MCF 10A (cell line): Measurements from ENCODE around the gene ZFYVE21. TPM values are rescaled to one million over a fixed set of nuclear protein-coding genes. Genes with fewer than 3 reads are reported as not detected.

ENCODE experiments used
- BruUV-seq: library from RNA; stranded (reverse); fragments of 400-500 nt; replicated peaks from 2 replicates; lab custom pipeline; 2021; lab: Mats Ljungman, UMichigan
- CTCF ChIA-PET: fragments of 300-600 bp; sonication (Branson Sonifier 250); formaldehyde crosslinking; extraction: SDS; loops from one replicate; lab custom pipeline; 2021; ENCODE audit warnings: antibody characterized with exemption, inconsistent platforms; lab: Yijun Ruan, JAX
- POLR2A ChIA-PET: fragments of 300-600, 350-650 bp; sonication (Branson Sonifier 250); formaldehyde crosslinking; extraction: SDS; loops from one replicate; lab custom pipeline; 2020; ENCODE audit warnings: antibody characterized with exemption, inconsistent platforms; lab: Yijun Ruan, JAX
- DNase-seq: peaks from one replicate; pipeline ENCODE4 v3.0.0-alpha.2; 2018; ENCODE audit not compliant: unreplicated experiment
- H3K27ac Mint-ChIP-seq: one replicate; pipeline ENCODE4 v1.8.0; 2022; ENCODE audit warnings: mild to moderate bottlenecking, low read depth, mixed read lengths; ENCODE audit not compliant: unreplicated experiment
- H3K27me3 Mint-ChIP-seq: one replicate; pipeline ENCODE4 v1.8.0; 2022; ENCODE audit warnings: mixed read lengths; ENCODE audit not compliant: insufficient read depth, unreplicated experiment
- H3K36me3 Mint-ChIP-seq: one replicate; pipeline ENCODE4 v1.8.0; 2022; ENCODE audit warnings: mild to moderate bottlenecking, moderate library complexity, mixed read lengths; ENCODE audit not compliant: insufficient read depth, unreplicated experiment
- H3K4me1 Mint-ChIP-seq: one replicate; pipeline ENCODE4 v1.8.0; 2022; ENCODE audit warnings: mixed read lengths; ENCODE audit not compliant: insufficient read depth, unreplicated experiment
- H3K4me3 Mint-ChIP-seq: one replicate; pipeline ENCODE4 v1.8.0; 2022; ENCODE audit warnings: mild to moderate bottlenecking, moderate library complexity, mixed read lengths; ENCODE audit not compliant: unreplicated experiment
- H3K9me3 Mint-ChIP-seq: one replicate; pipeline ENCODE4 v1.8.0; 2022; ENCODE audit warnings: mixed read lengths; ENCODE audit not compliant: unreplicated experiment
- CTCF ChIP-seq: fragments of 200-600 bp; IDR thresholded peaks from one replicate; pipeline ENCODE4 v1.8.0; 2022; ENCODE audit warnings: antibody characterized with exemption, mild to moderate bottlenecking; ENCODE audit not compliant: unreplicated experiment
- intact Hi-C: fragments of 100-400 bp; cut with micrococcal nuclease; formaldehyde crosslinking; loops from 2 replicates; pipeline ENCODE4 v1.14.1; 2022
- total RNA-seq: library from RNA; stranded (reverse); gene quantifications from 2 replicates; pipeline ENCODE4 v1.2.3, GENCODE V29; 2022

The ZFYVE21 gene
- total RNA-seq, 1 experiment from 2014 or later, result 35.5 TPM

GRCh38 chr14:103679351-103679750 is 36.3 kb upstream of the ZFYVE21 start:
- peaks cover 93% of the 10 kb centered on the region for H3K36me3 Mint-ChIP-seq
- CTCF ChIA-PET, result interaction anchor here (1.2 to 1.3 kb wide), 4 partner anchors 10 to 19 kb away, joined by 3 to 6 read pairs (median 5); no protein-coding TSS in a partner anchor
- intact Hi-C loops, result loop anchor here (10.0 kb wide), 1 partner anchor 105 kb away; no protein-coding TSS in a partner anchor
- no peaks in the 10 kb centered on the region for H3K9me3 Mint-ChIP-seq
- BruUV-seq, result no TSS peak
- no peaks in the 10 kb centered on the region for H3K27me3 Mint-ChIP-seq
- H3K4me1 Mint-ChIP-seq, result no peaks in the 10 kb centered on the region
- peak; percentile 10 for TF ChIP-seq CTCF
- POLR2A ChIA-PET, result no interaction called here
- no peak overlapping the region for H3K27ac Mint-ChIP-seq
- no peak overlapping the region for H3K4me3 Mint-ChIP-seq
- no peak for DNase-seq

GRCh38 chr14:103680491-103681231 is 34.9 kb upstream of the ZFYVE21 start:
- Mint-ChIP-seq H3K36me3 (peaks cover 92% of the 10 kb centered on the region), H3K9me3 (no peaks in the 10 kb centered on the region), H3K27ac (no peak overlapping the region), H3K4me1 (no peaks in the 10 kb centered on the region), H3K27me3 (no peaks in the 10 kb centered on the region), H3K4me3 (no peak overlapping the region)
- ChIA-PET POLR2A (interaction anchor here (0.7 kb wide), 2 partner anchors 11 to 50 kb away, joined by 3 read pairs; no protein-coding TSS in a partner anchor), CTCF (interaction anchor here (0.5 to 1.3 kb wide), 5 partner anchors 8 to 294 kb away, joined by 3 to 6 read pairs (median 3); no protein-coding TSS in a partner anchor)
- BruUV-seq, result no TSS peak
- no peak for TF ChIP-seq CTCF
- DNase-seq, result no peak
- intact Hi-C loops, result no loop called here

GRCh38 chr14:103683139-103683538 is 32.5 kb upstream of the ZFYVE21 start:
- TF ChIP-seq CTCF, result no peak
- Mint-ChIP-seq H3K4me1 (no peaks in the 10 kb centered on the region), H3K27me3 (no peaks in the 10 kb centered on the region), H3K36me3 (peaks cover 87% of the 10 kb centered on the region), H3K4me3 (no peak overlapping the region), H3K27ac (no peak overlapping the region), H3K9me3 (no peaks in the 10 kb centered on the region)
- ChIA-PET POLR2A (no interaction called here), CTCF (no interaction called here)
- no peak for DNase-seq
- BruUV-seq, result no TSS peak
- intact Hi-C loops, result no loop called here

- no peak overlapping the region for H3K4me3 Mint-ChIP-seq
- CTCF ChIA-PET, result no interaction called here
- POLR2A ChIA-PET, result no interaction called here
These were observed 31.1 kb upstream of the ZFYVE21 start for GRCh38 chr14:103684471-103684870.

More at GRCh38 chr14:103684471-103684870, 31.1 kb upstream of the ZFYVE21 start:
- no peak for TF ChIP-seq CTCF
- no peak for DNase-seq
- intact Hi-C loops, result no loop called here
- H3K4me1 Mint-ChIP-seq, result no peaks in the 10 kb centered on the region
- H3K9me3 Mint-ChIP-seq, result no peaks in the 10 kb centered on the region
- H3K36me3 Mint-ChIP-seq, result peaks cover 87% of the 10 kb centered on the region
- H3K27ac Mint-ChIP-seq, result no peak overlapping the region
- no TSS peak for BruUV-seq
- H3K27me3 Mint-ChIP-seq, result no peaks in the 10 kb centered on the region
